PC-9 (cell line): ENCODE data around the gene EPS8L2. TPM values are rescaled to one million over a fixed set of nuclear protein-coding genes. Genes with fewer than 3 reads are reported as not detected.

ENCODE experiments used
- BruUV-seq: library from RNA; stranded (reverse); fragments of 400-500 nt; replicated peaks from 2 replicates; lab custom pipeline; 2021; lab: Mats Ljungman, UMichigan
- CTCF ChIA-PET: fragments of 300-600 bp; sonication (Branson Sonifier 250); formaldehyde crosslinking; loops from one replicate; lab custom pipeline; 2022; ENCODE audit warnings: antibody characterized with exemption; lab: Charles Lee
- POLR2A ChIA-PET: fragments of 300-600 bp; sonication (Branson Sonifier 250); formaldehyde crosslinking; loops from one replicate; lab custom pipeline; 2022; ENCODE audit warnings: antibody characterized with exemption; ENCODE audit not compliant: unreplicated experiment; lab: Charles Lee
- DNase-seq, 2 experiments: peaks; one replicate each; pipeline versions ENCODE4 v3.0.0 to v3.0.0-alpha.2; 2015 to 2022; ENCODE audit warnings: mixed read lengths in 1 of 2
- H2AFZ ChIP-seq: fragments of 200-600 bp; sonication (generic); 2 replicates; pipeline ENCODE4 v1.8.1; 2017; ENCODE audit warnings: antibody characterized with exemption
- H3F3A ChIP-seq: fragments of 200-600 bp; sonication (generic); 2 replicates; pipeline ENCODE4 v1.8.1; 2017; ENCODE audit warnings: antibody characterized with exemption, mild to moderate bottlenecking, low read depth; ENCODE audit not compliant: insufficient read depth
- H3K27ac ChIP-seq: fragments of 200-600 bp; sonication (generic); 2 replicates; pipeline ENCODE4 v1.6.1; 2016; ENCODE audit warnings: mixed run types
- H3K27me3 ChIP-seq: fragments of 200-600 bp; sonication (generic); 2 replicates; pipeline ENCODE4 v1.6.1; 2016; ENCODE audit warnings: low read depth, mixed run types; ENCODE audit not compliant: insufficient read depth
- H3K36me3 ChIP-seq: fragments of 200-600 bp; sonication (generic); 2 replicates; pipeline ENCODE4 v1.6.1; 2016; ENCODE audit warnings: low read depth, mixed run types
- H3K4me1 ChIP-seq: fragments of 200-600 bp; sonication (generic); replicated peaks from 2 replicates; pipeline ENCODE4 v1.6.1; 2016; ENCODE audit warnings: mixed run types; ENCODE audit not compliant: insufficient read depth
- H3K4me2 ChIP-seq: fragments of 200-600 bp; sonication (generic); 2 replicates; pipeline ENCODE4 v1.6.1; 2017; ENCODE audit warnings: mixed run types
- H3K4me3 ChIP-seq: fragments of 200-600 bp; sonication (generic); 2 replicates; pipeline ENCODE4 v1.6.1; 2016; ENCODE audit warnings: mixed run types
- H3K79me2 ChIP-seq: fragments of 200-600 bp; sonication (generic); 2 replicates; pipeline ENCODE4 v1.6.1; 2017; ENCODE audit warnings: low read depth, mixed run types
- H3K9me2 ChIP-seq: fragments of 200-600 bp; sonication (generic); 2 replicates; pipeline ENCODE4 v1.8.1; 2017; ENCODE audit warnings: mild to moderate bottlenecking; ENCODE audit not compliant: insufficient read depth
- H3K9me3 ChIP-seq: fragments of 200-600 bp; sonication (generic); 2 replicates; pipeline ENCODE4 v1.8.1; 2016; ENCODE audit warnings: low read depth; ENCODE audit not compliant: insufficient read depth
- H4K20me1 ChIP-seq: fragments of 200-600 bp; sonication (generic); 2 replicates; pipeline ENCODE4 v1.8.1; 2017; ENCODE audit not compliant: insufficient read depth
- EZH2 ChIP-seq: fragments of 200-600 bp; sonication (generic); IDR thresholded peaks from 2 replicates; pipeline ENCODE4 v1.8.0; 2017; ENCODE audit warnings: antibody characterized with exemption, low read depth
- intact Hi-C: fragments of 100-400 bp; cut with micrococcal nuclease; formaldehyde crosslinking; loops from one replicate; pipeline ENCODE4 v1.10.0; 2022; ENCODE audit not compliant: unreplicated experiment
- total RNA-seq: library from RNA; stranded (reverse); gene quantifications from 2 replicates; pipeline ENCODE4 v1.2.3, GENCODE V29; 2021
- TF ChIP-seq, protein P1 (sequence below): fragments of 200-600 bp; sonication (generic); conservative IDR thresholded peaks from 2 replicates; pipeline ENCODE4 v1.6.1; 2017; ENCODE audit warnings: mixed run types, antibody characterized with exemption, mild to moderate bottlenecking, moderate library complexity

Gene EPS8L2
- total RNA-seq, 1 experiment from 2014 or later: 229 TPM

DNA sequence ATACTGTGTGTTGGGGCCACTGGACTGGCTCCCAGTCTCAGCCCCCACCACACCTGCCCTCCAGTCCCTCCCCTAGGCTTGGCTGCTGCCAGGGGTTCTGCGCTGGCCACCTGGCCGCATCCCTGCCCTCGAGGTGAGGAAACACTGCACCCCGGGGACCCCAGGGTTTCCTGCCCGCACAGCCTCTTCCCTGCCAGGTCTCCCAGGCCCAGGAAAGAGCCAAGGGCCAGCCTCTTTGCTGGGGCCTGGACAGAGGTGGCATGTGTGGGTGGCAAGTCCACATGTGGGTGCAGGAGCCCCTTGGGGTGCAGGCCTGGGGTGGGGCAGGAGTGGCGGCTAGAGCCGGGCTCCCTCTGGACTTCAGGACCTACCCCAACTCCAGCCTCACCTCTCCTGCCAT, 2.5 kb downstream of the EPS8L2 start:
- Histone ChIP-seq H3K27ac (peak overlapping the region; percentile 81), H3K36me3 (no peaks in the 10 kb centered on the region), H3K4me2 (peak overlapping the region; percentile 93), H3K27me3 (no peaks in the 10 kb centered on the region), H3F3A (peaks cover 14% of the 10 kb centered on the region; the same call in 1 of the 2 replicates), H3K4me1 (peaks cover 17% of the 10 kb centered on the region), H3K9me2 (no peaks in the 10 kb centered on the region), H3K9me3 (no peaks in the 10 kb centered on the region), H4K20me1 (peaks cover 3% of the 10 kb centered on the region; the same call in 1 of the 2 replicates), H2AFZ (no peak overlapping the region), H3K4me3 (peak overlapping the region; percentile 84; the same call in 1 of the 2 replicates), H3K79me2 (peaks cover 33% of the 10 kb centered on the region)
- POLR2A ChIA-PET: no interaction called here
- no TSS peak for BruUV-seq
- CTCF ChIA-PET: no interaction called here
- TF ChIP-seq, protein P1, sequence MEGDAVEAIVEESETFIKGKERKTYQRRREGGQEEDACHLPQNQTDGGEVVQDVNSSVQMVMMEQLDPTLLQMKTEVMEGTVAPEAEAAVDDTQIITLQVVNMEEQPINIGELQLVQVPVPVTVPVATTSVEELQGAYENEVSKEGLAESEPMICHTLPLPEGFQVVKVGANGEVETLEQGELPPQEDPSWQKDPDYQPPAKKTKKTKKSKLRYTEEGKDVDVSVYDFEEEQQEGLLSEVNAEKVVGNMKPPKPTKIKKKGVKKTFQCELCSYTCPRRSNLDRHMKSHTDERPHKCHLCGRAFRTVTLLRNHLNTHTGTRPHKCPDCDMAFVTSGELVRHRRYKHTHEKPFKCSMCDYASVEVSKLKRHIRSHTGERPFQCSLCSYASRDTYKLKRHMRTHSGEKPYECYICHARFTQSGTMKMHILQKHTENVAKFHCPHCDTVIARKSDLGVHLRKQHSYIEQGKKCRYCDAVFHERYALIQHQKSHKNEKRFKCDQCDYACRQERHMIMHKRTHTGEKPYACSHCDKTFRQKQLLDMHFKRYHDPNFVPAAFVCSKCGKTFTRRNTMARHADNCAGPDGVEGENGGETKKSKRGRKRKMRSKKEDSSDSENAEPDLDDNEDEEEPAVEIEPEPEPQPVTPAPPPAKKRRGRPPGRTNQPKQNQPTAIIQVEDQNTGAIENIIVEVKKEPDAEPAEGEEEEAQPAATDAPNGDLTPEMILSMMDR: no peak
- no peak for TF ChIP-seq EZH2
- no peak for DNase-seq
- intact Hi-C loops: no loop called here

DNA sequence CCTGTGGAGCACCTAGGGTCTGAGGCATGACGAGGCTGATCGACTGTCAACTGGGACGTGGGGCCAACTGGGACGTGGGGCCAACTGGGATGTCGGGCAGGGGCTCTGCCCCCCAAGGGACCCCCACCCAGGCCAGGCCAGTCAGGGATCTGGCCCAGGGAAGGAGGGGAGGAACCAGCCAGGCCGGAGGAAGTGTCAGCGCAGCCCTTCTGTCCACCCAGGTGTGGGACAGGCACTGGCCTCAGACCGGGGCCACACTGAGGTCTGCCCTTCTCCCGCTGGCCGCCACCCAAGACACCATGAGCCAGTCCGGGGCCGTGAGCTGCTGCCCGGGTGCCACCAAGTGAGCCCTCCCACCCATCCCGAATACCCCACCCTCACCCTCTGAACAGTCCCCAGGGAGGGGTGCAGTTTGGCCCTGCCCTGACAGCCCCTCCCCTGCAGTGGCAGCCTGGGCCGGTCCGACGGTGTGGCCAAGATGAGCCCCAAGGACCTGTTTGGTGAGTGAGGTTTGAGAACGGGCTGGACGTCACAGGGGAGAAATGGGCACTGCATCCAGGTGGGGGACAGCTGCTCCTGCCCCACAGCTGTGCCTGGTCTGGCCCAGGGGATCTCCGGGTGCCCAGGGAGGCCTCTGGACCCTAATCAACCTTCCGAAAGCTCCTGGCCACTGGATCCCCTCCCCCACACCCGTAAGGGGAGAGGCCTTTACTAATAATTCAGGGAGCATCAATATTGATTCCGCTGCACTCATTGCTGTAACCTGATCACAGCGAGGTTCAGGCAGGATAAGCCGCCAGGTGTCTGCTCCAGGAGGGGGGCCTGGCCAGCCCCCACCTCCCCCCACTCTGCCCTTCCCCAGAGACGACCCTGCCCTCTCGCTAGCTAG, 3.3 kb downstream of the EPS8L2 start:
- Histone ChIP-seq H3K36me3 (no peaks in the 10 kb centered on the region), H4K20me1 (peaks cover 3% of the 10 kb centered on the region; the same call in 1 of the 2 replicates), H2AFZ (no peak overlapping the region), H3K27ac (no peak overlapping the region), H3K4me1 (peaks cover 16% of the 10 kb centered on the region), H3F3A (peaks cover 14% of the 10 kb centered on the region; the same call in 1 of the 2 replicates), H3K4me3 (no peak overlapping the region), H3K79me2 (peaks cover 33% of the 10 kb centered on the region), H3K4me2 (no peak overlapping the region), H3K27me3 (no peaks in the 10 kb centered on the region), H3K9me2 (no peaks in the 10 kb centered on the region), H3K9me3 (no peaks in the 10 kb centered on the region)
- no TSS peak for BruUV-seq
- ChIA-PET POLR2A (interaction anchor here (0.6 kb wide), 1 partner anchor 17 kb away, joined by 4 read pairs; no protein-coding TSS in a partner anchor), CTCF (no interaction called here)
- TF ChIP-seq EZH2: no peak
- TF ChIP-seq, protein P1: no peak
- intact Hi-C loops: no loop called here
- DNase-seq: no peak

DNA sequence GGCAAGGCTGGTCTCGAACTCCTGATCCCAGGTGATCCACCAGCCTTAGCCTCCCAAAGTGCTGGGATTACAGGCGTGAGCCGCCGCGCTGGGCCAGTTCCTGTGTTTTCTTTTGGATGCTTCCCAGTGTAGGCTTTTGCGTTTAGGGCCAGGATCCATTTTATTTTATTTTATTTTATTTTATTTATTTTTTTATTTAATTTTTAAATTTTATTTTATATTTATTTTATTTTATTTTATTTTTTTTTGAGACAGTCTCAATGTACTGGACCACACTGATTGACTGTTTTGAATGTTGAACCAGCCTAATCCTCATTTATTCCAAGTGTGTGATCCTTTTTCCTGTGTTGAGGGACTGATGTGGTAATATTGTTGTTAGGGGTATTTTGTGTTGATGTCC, 8.4 kb downstream of the EPS8L2 start:
- Histone ChIP-seq H3K79me2 (peaks cover 16% of the 10 kb centered on the region), H3K27me3 (no peaks in the 10 kb centered on the region), H3K4me1 (no peaks in the 10 kb centered on the region), H3F3A (peaks cover 6% of the 10 kb centered on the region; the same call in 1 of the 2 replicates), H3K4me3 (no peak overlapping the region), H2AFZ (no peak overlapping the region), H3K4me2 (no peak overlapping the region), H4K20me1 (peaks cover 3% of the 10 kb centered on the region; the same call in 1 of the 2 replicates), H3K9me2 (no peaks in the 10 kb centered on the region), H3K9me3 (no peaks in the 10 kb centered on the region), H3K36me3 (no peaks in the 10 kb centered on the region), H3K27ac (no peak overlapping the region)
- ChIA-PET POLR2A (no interaction called here), CTCF (no interaction called here)
- intact Hi-C loops: no loop called here
- no peak for DNase-seq
- no peak for TF ChIP-seq EZH2
- TF ChIP-seq, protein P1: no peak
- no TSS peak for BruUV-seq
